ENCODE data around the gene DEDD. TPM values are rescaled to one million over a fixed set of nuclear protein-coding genes. Genes with fewer than 3 reads are reported as not detected.

The DEDD gene
- total RNA-seq, 1 experiment from 2014 or later: 29.8 TPM

DNA sequence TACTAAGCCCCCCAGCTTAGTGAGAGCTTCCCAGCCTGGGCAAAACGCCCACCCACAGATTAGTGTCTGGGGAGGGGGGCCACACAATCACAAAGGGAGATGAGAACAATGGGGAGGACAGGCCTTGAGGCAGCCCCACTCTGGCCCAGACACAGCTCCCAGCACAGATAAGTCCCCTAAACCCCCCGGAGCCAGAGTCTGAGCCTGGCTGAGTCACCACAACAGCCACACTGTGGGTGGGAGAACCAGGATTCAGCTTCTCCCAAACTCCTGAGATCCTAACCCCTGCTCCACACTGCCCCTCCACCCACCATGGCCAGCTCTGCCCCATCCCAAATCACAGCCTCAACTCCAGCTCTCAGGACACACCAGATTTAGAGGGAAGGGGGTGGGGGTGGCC lies 47.3 kb downstream of the DEDD start:
- DNase-seq: no peak
- no peak overlapping the region for H2AFZ ChIP-seq
- H3K4me2 ChIP-seq: peak overlapping the region; percentile 92
- H3K79me2 ChIP-seq (ENCODE audit: low read depth): peaks cover 69% of the 10 kb centered on the region
- H3K27me3 ChIP-seq (ENCODE audit: insufficient read depth, low read depth): no peaks in the 10 kb centered on the region
- peaks cover 30% of the 10 kb centered on the region; the same call in 1 of the 2 replicates for H3F3A ChIP-seq (ENCODE audit: insufficient read depth, low read depth)
- no peaks in the 10 kb centered on the region for H3K9me2 ChIP-seq (ENCODE audit: insufficient read depth)
- no peaks in the 10 kb centered on the region for H3K36me3 ChIP-seq (ENCODE audit: low read depth)
- ChIA-PET CTCF (interaction anchor here (0.6 to 0.7 kb wide), 3 partner anchors 36 to 296 kb away, joined by 4 to 7 read pairs (median 6); no protein-coding TSS in a partner anchor), POLR2A (ENCODE audit: unreplicated experiment) (interaction anchor here (0.6 kb wide), 2 partner anchors 9 to 1297 kb away, joined by 6 to 16 read pairs; no protein-coding TSS in a partner anchor)
- H3K9me3 ChIP-seq (ENCODE audit: insufficient read depth, low read depth): no peaks in the 10 kb centered on the region
- no peaks in the 10 kb centered on the region for H4K20me1 ChIP-seq (ENCODE audit: insufficient read depth)
- intact Hi-C loops (cut with micrococcal nuclease; ENCODE audit: unreplicated experiment): no loop called here
- peaks cover 92% of the 10 kb centered on the region for H3K4me1 ChIP-seq (replicated peaks; ENCODE audit: insufficient read depth)
- peak overlapping the region; percentile 48 for H3K27ac ChIP-seq
- peak overlapping the region; percentile 15; the same call in 1 of the 2 replicates for H3K4me3 ChIP-seq
- TF ChIP-seq, protein P1, sequence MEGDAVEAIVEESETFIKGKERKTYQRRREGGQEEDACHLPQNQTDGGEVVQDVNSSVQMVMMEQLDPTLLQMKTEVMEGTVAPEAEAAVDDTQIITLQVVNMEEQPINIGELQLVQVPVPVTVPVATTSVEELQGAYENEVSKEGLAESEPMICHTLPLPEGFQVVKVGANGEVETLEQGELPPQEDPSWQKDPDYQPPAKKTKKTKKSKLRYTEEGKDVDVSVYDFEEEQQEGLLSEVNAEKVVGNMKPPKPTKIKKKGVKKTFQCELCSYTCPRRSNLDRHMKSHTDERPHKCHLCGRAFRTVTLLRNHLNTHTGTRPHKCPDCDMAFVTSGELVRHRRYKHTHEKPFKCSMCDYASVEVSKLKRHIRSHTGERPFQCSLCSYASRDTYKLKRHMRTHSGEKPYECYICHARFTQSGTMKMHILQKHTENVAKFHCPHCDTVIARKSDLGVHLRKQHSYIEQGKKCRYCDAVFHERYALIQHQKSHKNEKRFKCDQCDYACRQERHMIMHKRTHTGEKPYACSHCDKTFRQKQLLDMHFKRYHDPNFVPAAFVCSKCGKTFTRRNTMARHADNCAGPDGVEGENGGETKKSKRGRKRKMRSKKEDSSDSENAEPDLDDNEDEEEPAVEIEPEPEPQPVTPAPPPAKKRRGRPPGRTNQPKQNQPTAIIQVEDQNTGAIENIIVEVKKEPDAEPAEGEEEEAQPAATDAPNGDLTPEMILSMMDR (conservative IDR thresholded peaks at IDR 0.05): no peak
- no peak for TF ChIP-seq EZH2 (IDR thresholded peaks at IDR 0.05; ENCODE audit: low read depth)
- BruUV-seq (replicated peaks): no TSS peak

DNA sequence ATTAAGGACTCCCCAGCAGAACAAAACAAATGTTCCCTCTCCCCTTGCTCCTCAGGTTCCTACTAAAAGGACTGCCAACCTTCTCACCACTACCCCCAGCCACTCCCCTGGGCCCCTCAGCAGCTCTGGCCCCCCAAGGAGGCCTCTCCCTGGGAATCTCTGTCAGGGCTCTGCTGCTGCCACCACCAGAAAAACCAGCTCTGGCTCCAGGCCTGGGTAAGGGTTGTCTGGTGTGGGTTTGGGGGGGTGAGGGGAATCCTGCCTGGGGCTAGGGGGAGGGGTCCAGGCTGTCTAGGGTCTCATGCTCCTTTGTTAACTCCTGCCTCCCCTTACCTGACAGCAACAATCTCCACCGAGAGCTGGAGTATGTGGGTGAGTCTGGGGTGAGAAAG lies 47.9 kb downstream of the DEDD start:
- Histone ChIP-seq H3F3A (ENCODE audit: insufficient read depth, low read depth) (peaks cover 30% of the 10 kb centered on the region; the same call in 1 of the 2 replicates), H3K79me2 (ENCODE audit: low read depth) (peaks cover 75% of the 10 kb centered on the region), H3K36me3 (ENCODE audit: low read depth) (no peaks in the 10 kb centered on the region), H3K9me2 (ENCODE audit: insufficient read depth) (no peaks in the 10 kb centered on the region), H4K20me1 (ENCODE audit: insufficient read depth) (no peaks in the 10 kb centered on the region), H3K4me3 (no peak overlapping the region), H3K9me3 (ENCODE audit: insufficient read depth, low read depth) (no peaks in the 10 kb centered on the region), H3K27ac (peak overlapping the region; percentile 48), H2AFZ (no peak overlapping the region), H3K4me1 (replicated peaks; ENCODE audit: insufficient read depth) (peaks cover 86% of the 10 kb centered on the region), H3K4me2 (peak overlapping the region; percentile 92), H3K27me3 (ENCODE audit: insufficient read depth, low read depth) (no peaks in the 10 kb centered on the region)
- ChIA-PET CTCF (interaction anchor here (0.6 kb wide), 2 partner anchors 36 to 238 kb away, joined by 3 to 6 read pairs; no protein-coding TSS in a partner anchor), POLR2A (ENCODE audit: unreplicated experiment) (interaction anchor here (0.6 kb wide), 1 partner anchor 1296 kb away, joined by 6 read pairs; no protein-coding TSS in a partner anchor)
- intact Hi-C loops (cut with micrococcal nuclease; ENCODE audit: unreplicated experiment): no loop called here
- DNase-seq: no peak
- BruUV-seq (replicated peaks): no TSS peak
- no peak for TF ChIP-seq EZH2 (IDR thresholded peaks at IDR 0.05; ENCODE audit: low read depth)
- TF ChIP-seq, protein P1 (conservative IDR thresholded peaks at IDR 0.05): no peak

DNA sequence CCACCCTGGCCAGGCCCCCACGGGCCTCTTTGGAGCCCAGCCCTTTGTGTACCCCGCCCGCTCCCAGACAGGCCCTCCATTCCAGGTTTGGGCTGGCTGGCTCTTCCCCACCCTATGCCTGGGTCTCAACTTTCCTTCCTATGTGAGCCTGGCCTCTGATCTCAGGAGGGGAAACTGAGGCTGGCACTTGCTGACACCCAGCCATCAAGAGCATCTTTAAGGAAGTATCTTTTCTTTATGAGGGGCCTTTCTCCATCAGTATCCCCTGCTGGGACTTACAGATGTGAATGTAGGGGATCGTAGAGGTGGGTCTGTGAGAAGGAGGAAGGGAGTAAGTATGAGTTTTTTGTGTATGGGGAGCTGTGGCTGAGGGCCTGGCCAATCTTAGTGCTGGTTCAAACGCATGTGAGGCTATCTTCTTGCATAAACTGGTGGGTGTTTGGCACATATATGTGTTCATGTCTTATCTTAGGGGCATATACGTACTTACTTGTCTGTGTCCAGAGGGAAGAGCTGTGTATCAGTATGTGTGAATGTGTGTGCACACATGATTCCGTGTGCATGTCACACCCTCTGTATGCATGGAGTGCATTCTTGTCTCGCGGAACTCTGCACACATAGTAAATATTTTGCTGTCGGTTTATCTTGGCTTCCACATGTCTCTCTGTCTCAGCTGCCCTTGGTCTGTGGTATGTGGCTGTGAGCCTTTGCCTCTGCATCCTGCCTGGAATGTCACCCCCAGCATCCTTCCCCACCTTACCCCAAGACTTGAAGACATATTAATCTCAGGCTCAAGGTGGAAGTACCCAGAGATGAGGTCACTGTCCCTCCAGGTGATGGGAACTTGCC lies 48.5 kb downstream of the DEDD start:
- POLR2A ChIA-PET (ENCODE audit: unreplicated experiment): no interaction called here
- intact Hi-C loops (cut with micrococcal nuclease; ENCODE audit: unreplicated experiment): loop anchor here (1.0 to 2.0 kb wide), 3 partner anchors 13 to 71 kb away; partner anchors contain the start of gene USF1
- no TSS peak for BruUV-seq (replicated peaks)
- DNase-seq: no peak
- CTCF ChIA-PET: interaction anchor here (0.6 kb wide), 1 partner anchor 238 kb away, joined by 3 read pairs; no protein-coding TSS in a partner anchor
- H3K4me2 ChIP-seq: peak overlapping the region; percentile 92
- no peaks in the 10 kb centered on the region for H3K36me3 ChIP-seq (ENCODE audit: low read depth)
- H3F3A ChIP-seq (ENCODE audit: insufficient read depth, low read depth): peaks cover 30% of the 10 kb centered on the region; the same call in 1 of the 2 replicates
- peaks cover 74% of the 10 kb centered on the region for H3K79me2 ChIP-seq (ENCODE audit: low read depth)
- no peaks in the 10 kb centered on the region for H3K9me2 ChIP-seq (ENCODE audit: insufficient read depth)
- TF ChIP-seq, protein P1 (conservative IDR thresholded peaks at IDR 0.05): no peak
- no peaks in the 10 kb centered on the region for H3K27me3 ChIP-seq (ENCODE audit: insufficient read depth, low read depth)
- H3K9me3 ChIP-seq (ENCODE audit: insufficient read depth, low read depth): no peaks in the 10 kb centered on the region
- H3K27ac ChIP-seq: peak overlapping the region; percentile 48
- H3K4me1 ChIP-seq (replicated peaks; ENCODE audit: insufficient read depth): peaks cover 82% of the 10 kb centered on the region
- H2AFZ ChIP-seq: no peak overlapping the region
- no peaks in the 10 kb centered on the region for H4K20me1 ChIP-seq (ENCODE audit: insufficient read depth)
- peak overlapping the region; percentile 25; the same call in 1 of the 2 replicates for H3K4me3 ChIP-seq

Measured in PC-9 (cell line).